ENCODE results near the gene RRAS2.
"Not testable (repeated sequence)": the region's sequence is repeated elsewhere in the genome, so short reads cannot be mapped to it uniquely, and the experiment has no call there.

Gene RRAS2

GRCh38 chr11:14358729-14359439, at the start of gene RRAS2:
Gene RRAS2, minus strand, starts transcription at chr11:14359183. Its CDS starts 313 bp downstream, at chr11:14358870.
- no peak for DNase-seq

DNA sequence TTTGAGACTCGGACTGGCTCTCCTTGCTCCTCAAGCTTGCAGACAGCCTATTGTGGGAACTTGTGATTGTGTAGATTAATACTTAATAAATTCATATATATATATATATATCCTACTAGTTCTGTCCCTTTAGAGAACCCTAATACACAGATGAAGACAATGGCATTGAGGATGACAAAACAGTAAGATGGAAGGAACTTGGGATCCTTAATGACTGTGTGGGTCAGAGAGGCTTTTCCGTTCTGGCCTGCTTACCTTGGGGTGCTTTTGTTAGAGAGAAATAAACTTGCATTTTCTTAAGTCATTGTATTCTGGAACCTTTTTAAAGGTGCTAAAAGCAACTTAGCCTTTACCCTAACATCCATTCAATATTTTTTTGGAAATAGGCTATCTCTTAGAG, 49.6 kb upstream of the RRAS2 start:
- DNase-seq = no peak

- not testable (repeated sequence) for DNase-seq
Observed at GRCh38 chr11:14406116-14406515, 47.1 kb upstream of the RRAS2 start.

DNA sequence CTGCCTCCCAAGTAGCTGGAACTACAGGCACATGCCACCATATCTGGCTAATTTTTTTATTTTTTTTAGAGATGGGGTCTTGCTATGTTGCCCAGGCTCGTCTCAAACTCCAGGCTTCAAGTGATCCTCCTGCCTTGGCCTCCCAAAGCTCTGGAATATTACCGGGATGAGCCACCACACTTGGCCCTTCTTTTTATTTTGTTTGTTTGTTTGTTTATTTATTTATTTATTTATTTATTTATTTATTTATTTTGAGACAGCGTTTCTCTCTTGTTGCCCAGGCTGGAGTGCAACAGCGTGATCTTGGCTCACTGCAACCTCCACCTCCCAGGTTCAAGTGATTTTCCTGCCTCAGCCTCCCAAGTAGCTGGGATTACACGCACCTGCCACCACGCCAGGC, 44.5 kb upstream of the RRAS2 start:
- DNase-seq = not testable (repeated sequence)

GRCh38 chr11:14399087-14399486, 40.1 kb upstream of the RRAS2 start:
- DNase-seq = no peak

DNA sequence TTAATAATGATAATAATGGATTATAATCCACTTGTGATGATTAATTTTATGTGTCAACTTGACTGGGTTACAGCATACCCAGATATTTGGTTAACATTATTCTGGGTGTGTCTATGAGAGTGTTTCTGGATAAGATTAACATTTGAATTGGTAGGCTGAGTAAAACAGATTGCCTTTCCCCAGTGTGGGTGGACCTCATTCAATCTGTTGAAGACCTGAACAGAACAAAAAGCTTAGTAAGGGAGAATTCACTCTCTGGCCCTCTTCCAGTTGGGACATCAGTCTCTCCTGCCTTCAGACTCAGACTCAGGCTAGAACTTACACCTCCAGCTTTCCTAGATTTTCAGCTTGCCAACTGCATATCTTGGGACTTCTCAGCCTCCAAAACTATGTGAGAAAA, 37.3 kb upstream of the RRAS2 start:
- no peak for DNase-seq

- no peak for DNase-seq
Observed at GRCh38 chr11:14393889-14394288, 34.9 kb upstream of the RRAS2 start.

DNA sequence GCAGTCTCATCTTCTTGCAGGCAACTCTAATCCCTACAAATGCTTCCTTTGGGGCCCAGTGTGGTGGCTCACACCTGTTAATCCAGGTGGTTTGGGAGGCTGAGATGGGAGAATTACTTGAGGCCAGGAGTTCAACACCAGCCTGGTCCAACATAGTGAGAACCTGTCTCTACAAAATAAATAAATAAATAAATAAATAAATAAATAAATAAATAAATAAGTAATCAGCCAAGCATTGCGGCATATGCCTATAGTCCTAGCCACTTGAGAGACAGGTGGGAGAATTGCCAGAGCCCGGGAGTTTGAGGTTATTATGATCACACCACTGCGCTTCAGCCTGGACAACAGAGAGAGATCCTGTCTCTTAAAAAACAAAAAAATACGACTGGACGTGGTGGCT, 34.1 kb upstream of the RRAS2 start:
- DNase-seq = no peak

DNA sequence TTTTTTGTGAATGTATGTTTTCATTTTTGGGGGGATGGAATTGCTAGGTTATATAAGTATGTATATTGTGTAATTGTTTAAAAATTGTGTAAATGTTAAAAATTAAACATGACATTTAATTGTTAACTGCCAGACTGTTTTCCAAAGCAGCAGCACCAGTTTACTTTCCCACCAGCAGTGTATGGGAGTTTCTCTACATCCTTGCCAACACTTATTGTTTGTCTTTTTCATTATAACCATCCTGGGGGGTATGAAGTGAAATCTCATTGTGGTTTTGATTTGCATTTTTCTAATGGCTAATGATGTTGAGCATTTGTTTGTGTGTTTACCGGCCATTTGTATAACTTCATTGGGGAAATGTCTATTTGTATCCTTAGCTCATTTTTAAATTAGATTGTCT, 31.7 kb upstream of the RRAS2 start:
- no peak for DNase-seq

DNA sequence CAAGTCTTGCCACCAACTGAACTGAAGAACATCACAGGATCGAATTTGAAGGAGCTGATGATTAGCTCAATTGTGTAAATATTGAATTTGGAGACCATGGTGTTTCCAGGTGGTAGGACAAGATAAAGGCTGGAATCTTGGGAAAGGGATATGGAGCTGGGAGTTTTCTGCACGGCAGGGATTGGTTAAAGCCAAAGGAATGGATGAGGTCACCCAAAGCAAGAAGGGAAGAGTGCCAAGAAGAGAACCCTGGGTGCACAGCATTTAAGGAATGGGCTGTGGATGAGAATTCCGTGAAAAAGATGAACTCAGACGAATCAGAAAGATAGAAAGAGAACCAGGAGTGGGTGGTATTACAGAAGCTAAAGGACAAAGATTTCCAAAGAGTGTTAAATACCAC, 29.4 kb upstream of the RRAS2 start:
- no peak for DNase-seq

- DNase-seq = no peak
Observed at GRCh38 chr11:14386895-14387480, 28.0 kb upstream of the RRAS2 start.

GRCh38 chr11:14386081-14386480, 27.1 kb upstream of the RRAS2 start:
- DNase-seq = no peak

DNA sequence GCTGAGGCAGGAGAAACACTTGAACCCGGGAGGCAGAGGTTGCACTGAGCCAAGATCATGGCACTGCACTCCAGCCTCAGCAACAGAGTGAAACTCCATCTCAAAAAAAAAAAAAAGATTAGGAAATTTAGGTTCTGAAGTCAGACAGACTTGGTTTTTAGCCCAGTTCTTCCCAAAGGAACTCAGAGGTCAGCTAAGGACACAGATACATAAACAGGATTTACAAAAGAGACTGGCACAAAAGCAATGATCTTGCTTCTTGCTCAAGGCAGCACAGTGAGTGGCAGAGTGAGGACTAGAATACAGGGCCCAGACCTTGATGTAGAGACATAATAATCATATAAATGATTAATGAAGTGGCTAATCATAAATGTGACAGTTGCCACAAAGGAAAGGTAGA, 25.4 kb upstream of the RRAS2 start:
- DNase-seq = no peak

- no peak for DNase-seq
Observed at GRCh38 chr11:14381968-14382367, 23.0 kb upstream of the RRAS2 start.

- no peak for DNase-seq
Observed at GRCh38 chr11:14380947-14381561, 22.1 kb upstream of the RRAS2 start.

GRCh38 chr11:14380125-14380936, 21.3 kb upstream of the RRAS2 start:
- no peak for DNase-seq

GRCh38 chr11:14378171-14378570, 19.2 kb upstream of the RRAS2 start:
- DNase-seq = no peak

DNA sequence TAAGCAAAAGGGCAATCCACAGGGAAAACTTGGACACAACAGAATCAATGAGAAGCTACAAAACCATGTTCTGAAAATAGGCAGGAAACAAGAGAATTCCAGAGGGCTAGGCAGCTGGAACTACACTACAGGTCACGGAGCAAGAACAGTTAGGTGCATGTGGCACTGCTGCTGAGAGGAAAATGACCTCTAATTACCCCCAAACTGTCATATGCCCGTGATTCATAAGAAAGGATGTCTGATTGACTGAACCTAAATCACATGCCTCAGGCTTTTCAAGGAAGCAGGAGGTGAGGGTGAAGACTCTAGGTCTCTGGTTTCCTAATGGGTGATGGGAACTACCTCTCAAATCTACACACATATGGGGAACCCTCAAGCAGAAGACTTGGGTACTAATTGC, 17.9 kb upstream of the RRAS2 start:
- no peak for DNase-seq

GRCh38 chr11:14374922-14375830, 16.2 kb upstream of the RRAS2 start:
- no peak for DNase-seq

DNA sequence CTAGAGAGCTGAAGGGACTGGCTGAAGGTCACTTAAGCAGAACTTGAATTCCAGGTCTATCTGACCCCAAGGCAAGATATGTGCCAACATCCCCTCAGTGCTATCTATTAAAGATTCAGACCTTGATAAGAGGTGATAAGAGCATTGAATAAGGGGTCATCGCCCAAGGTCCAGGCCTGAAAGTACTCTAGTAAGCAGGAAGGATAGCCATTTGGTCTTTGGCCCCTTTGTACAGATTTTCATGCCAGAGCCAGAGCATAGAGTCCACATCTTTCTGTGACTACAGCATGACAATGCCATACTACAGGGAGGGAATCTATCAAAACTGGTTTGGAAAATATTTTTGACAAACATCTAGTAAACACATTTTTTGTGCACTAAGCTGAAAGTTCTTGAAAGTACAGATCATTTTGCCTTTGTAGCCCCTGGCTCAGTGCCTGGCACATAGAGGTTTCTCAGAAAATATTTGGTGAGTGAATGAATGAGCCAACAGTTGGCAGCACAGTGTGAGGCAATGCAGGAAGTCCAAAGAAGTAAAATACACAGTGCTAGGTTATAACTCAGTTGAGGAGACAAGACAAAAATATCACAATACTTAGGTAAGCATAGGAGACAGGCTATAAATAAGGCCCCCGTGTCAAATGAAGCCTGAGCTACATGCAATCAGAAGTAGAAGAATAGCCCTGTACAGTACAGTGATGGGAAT, 15.1 kb upstream of the RRAS2 start:
- DNase-seq = no peak

GRCh38 chr11:14372011-14372410, 13.0 kb upstream of the RRAS2 start:
- no peak for DNase-seq

- no peak for DNase-seq
Observed at GRCh38 chr11:14371249-14371648, 12.3 kb upstream of the RRAS2 start.

All from NCI-H2029 treated with DMSO at 0.1 percent for 48 hours (cell line).